ENCODE measurements around the gene SLC12A3.

DNA sequence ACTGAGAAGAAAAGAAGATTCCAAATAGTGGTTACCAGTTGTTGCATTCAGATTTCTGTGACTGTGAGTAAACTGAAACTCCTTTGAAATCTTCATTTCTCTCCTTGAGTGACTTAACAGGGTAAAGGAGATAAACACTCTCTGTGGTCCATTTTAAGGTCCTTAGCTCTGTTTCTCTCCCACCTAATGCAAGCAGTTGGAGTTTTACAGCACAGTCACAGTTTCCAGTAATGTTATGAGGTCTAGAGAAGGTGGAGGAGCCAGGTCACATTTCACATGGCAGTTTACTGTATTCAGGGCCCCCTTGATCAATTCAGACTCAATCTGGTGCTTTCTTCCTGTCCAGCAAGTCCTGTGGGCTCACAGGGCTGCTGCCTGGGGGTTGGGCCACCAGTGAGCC, 32.2 kb upstream of the SLC12A3 start:
- TF ChIP-seq, protein P1, sequence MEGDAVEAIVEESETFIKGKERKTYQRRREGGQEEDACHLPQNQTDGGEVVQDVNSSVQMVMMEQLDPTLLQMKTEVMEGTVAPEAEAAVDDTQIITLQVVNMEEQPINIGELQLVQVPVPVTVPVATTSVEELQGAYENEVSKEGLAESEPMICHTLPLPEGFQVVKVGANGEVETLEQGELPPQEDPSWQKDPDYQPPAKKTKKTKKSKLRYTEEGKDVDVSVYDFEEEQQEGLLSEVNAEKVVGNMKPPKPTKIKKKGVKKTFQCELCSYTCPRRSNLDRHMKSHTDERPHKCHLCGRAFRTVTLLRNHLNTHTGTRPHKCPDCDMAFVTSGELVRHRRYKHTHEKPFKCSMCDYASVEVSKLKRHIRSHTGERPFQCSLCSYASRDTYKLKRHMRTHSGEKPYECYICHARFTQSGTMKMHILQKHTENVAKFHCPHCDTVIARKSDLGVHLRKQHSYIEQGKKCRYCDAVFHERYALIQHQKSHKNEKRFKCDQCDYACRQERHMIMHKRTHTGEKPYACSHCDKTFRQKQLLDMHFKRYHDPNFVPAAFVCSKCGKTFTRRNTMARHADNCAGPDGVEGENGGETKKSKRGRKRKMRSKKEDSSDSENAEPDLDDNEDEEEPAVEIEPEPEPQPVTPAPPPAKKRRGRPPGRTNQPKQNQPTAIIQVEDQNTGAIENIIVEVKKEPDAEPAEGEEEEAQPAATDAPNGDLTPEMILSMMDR (IDR thresholded peaks at IDR 0.05), result no peak
- TF ChIP-seq ZFX (IDR thresholded peaks at IDR 0.05; ENCODE audit: borderline replicate concordance), result no peak
